ENCODE results near the gene ATXN1. TPM values are rescaled to one million over a fixed set of nuclear protein-coding genes. Genes with fewer than 3 reads are reported as not detected.
A peak's percentile ranks its signal among the peaks of the same experiment; 100 is the strongest.

ATXN1 gene
- polyA plus RNA-seq, 2 of the 4 experiments (the other 2 are of a cell fraction), result 2.9 to 8.3 TPM

DNA sequence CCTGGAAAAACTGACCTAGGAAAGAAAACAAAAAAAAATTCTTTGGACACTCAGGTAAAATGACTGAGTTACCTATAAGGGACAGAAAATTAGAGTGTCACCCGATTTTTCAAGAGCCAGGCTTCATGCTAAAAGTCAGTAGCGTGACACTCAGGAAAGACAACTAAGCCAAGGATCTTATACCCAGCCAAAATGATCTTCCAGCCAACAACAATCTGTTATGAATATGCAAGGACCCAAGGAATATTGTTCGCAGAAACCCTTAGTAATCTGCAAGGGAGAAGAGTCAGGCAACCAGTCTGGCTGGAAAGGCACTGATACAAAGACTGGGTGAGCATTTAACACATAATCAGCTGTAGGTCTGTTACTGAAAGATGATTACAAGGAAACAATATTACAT lies 319.2 kb downstream of the ATXN1 start:
- DNase-seq (ENCODE audit: low read depth in 1 of 2, low spot score in 1 of 2), result no peak
- ChIA-PET POLR2A (no interaction called here), CTCF (no interaction called here)
- Histone ChIP-seq H3K4me3 (no peak overlapping the region), H3K9me3 (no peaks in the 10 kb centered on the region), H3K27ac (no peak overlapping the region), H3K4me1 (peaks cover 22% of the 10 kb centered on the region), H3K4me2 (no peak overlapping the region)
- no peak for TF ChIP-seq POLR2A (IDR thresholded peaks at IDR 0.05; ENCODE audit: low read length)
- TF ChIP-seq KDM1A (IDR thresholded peaks at IDR 0.05; ENCODE audit: low read depth), result no peak
- TF ChIP-seq JUNB (IDR thresholded peaks at IDR 0.05), result no peak
- no peak for TF ChIP-seq CEBPB (IDR thresholded peaks at IDR 0.05)
- TF ChIP-seq, protein P1, sequence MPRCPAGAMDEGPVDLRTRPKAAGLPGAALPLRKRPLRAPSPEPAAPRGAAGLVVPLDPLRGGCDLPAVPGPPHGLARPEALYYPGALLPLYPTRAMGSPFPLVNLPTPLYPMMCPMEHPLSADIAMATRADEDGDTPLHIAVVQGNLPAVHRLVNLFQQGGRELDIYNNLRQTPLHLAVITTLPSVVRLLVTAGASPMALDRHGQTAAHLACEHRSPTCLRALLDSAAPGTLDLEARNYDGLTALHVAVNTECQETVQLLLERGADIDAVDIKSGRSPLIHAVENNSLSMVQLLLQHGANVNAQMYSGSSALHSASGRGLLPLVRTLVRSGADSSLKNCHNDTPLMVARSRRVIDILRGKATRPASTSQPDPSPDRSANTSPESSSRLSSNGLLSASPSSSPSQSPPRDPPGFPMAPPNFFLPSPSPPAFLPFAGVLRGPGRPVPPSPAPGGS (IDR thresholded peaks at IDR 0.05), result no peak
- no peak for TF ChIP-seq EHMT2 (IDR thresholded peaks at IDR 0.05; ENCODE audit: low read depth)
- TF ChIP-seq MAFK (IDR thresholded peaks at IDR 0.05; ENCODE audit: partially characterized antibody), result no peak
- TF ChIP-seq, protein P2, sequence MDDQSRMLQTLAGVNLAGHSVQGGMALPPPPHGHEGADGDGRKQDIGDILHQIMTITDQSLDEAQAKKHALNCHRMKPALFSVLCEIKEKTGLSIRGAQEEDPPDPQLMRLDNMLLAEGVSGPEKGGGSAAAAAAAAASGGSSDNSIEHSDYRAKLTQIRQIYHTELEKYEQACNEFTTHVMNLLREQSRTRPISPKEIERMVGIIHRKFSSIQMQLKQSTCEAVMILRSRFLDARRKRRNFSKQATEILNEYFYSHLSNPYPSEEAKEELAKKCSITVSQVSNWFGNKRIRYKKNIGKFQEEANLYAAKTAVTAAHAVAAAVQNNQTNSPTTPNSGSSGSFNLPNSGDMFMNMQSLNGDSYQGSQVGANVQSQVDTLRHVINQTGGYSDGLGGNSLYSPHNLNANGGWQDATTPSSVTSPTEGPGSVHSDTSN (IDR thresholded peaks at IDR 0.05), result no peak
- no peak for TF ChIP-seq FOSB (CRISPR knock-in tag; IDR thresholded peaks at IDR 0.05)
- no peak for TF ChIP-seq NFE2L2 (conservative IDR thresholded peaks at IDR 0.05; ENCODE audit: low read length)
- TF ChIP-seq ZNF302 (CRISPR knock-in tag; IDR thresholded peaks at IDR 0.05), result no peak
- TF ChIP-seq, protein P3, sequence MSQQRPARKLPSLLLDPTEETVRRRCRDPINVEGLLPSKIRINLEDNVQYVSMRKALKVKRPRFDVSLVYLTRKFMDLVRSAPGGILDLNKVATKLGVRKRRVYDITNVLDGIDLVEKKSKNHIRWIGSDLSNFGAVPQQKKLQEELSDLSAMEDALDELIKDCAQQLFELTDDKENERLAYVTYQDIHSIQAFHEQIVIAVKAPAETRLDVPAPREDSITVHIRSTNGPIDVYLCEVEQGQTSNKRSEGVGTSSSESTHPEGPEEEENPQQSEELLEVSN (IDR thresholded peaks at IDR 0.05; ENCODE audit: borderline replicate concordance, low read depth), result no peak
- TF ChIP-seq, protein P4, sequence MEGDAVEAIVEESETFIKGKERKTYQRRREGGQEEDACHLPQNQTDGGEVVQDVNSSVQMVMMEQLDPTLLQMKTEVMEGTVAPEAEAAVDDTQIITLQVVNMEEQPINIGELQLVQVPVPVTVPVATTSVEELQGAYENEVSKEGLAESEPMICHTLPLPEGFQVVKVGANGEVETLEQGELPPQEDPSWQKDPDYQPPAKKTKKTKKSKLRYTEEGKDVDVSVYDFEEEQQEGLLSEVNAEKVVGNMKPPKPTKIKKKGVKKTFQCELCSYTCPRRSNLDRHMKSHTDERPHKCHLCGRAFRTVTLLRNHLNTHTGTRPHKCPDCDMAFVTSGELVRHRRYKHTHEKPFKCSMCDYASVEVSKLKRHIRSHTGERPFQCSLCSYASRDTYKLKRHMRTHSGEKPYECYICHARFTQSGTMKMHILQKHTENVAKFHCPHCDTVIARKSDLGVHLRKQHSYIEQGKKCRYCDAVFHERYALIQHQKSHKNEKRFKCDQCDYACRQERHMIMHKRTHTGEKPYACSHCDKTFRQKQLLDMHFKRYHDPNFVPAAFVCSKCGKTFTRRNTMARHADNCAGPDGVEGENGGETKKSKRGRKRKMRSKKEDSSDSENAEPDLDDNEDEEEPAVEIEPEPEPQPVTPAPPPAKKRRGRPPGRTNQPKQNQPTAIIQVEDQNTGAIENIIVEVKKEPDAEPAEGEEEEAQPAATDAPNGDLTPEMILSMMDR (IDR thresholded peaks at IDR 0.05), result no peak
- TF ChIP-seq HES2 (IDR thresholded peaks at IDR 0.05), result no peak
- TF ChIP-seq RAD21 (conservative IDR thresholded peaks at IDR 0.05 in 1 of 2, IDR thresholded peaks at IDR 0.05 in 1 of 2), result no peak
- TF ChIP-seq HOXA7 (CRISPR knock-in tag; IDR thresholded peaks at IDR 0.05), result no peak
- no peak for TF ChIP-seq MYC (IDR thresholded peaks at IDR 0.05; ENCODE audit: borderline replicate concordance, low read length)
- TF ChIP-seq, protein P5, sequence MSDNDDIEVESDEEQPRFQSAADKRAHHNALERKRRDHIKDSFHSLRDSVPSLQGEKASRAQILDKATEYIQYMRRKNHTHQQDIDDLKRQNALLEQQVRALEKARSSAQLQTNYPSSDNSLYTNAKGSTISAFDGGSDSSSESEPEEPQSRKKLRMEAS (IDR thresholded peaks at IDR 0.05), result no peak
- WGBS (ENCODE audit: missing lambda C conversion rate), result 92% methylated on average over 3 of the region's 3 CpGs
- ATAC-seq, result no peak
- no peak for FAIRE-seq

GRCh38 chr6:16441262-16441661 lies 320.0 kb downstream of the ATXN1 start:
- Histone ChIP-seq H3K27ac (0 out of 6 replicates have a peak overlapping the region, but pooled peaks of 1 of the 2 experiments have one; percentile 22), H3K4me2 (no peak overlapping the region), H3K9me3 (no peaks in the 10 kb centered on the region), H3K4me1 (peaks cover 22% of the 10 kb centered on the region), H3K4me3 (no peak overlapping the region)
- TF ChIP-seq PHF8 (IDR thresholded peaks at IDR 0.05; ENCODE audit: borderline replicate concordance, low read depth) (no peak), KDM1A (IDR thresholded peaks at IDR 0.05; ENCODE audit: low read depth) (no peak), FOXS1 (CRISPR knock-in tag; IDR thresholded peaks at IDR 0.05) (no peak), NR3C1 (IDR thresholded peaks at IDR 0.05) (no peak), HOXA7 (CRISPR knock-in tag; IDR thresholded peaks at IDR 0.05) (no peak), JUNB (IDR thresholded peaks at IDR 0.05) (no peak), JUN (IDR thresholded peaks at IDR 0.05) (no peak), ZFP36 (IDR thresholded peaks at IDR 0.05; ENCODE audit: borderline replicate concordance, partially characterized antibody) (no peak), KDM5A (IDR thresholded peaks at IDR 0.05) (no peak), ZNF302 (CRISPR knock-in tag; IDR thresholded peaks at IDR 0.05) (no peak), HES2 (IDR thresholded peaks at IDR 0.05) (no peak), HDAC2 (IDR thresholded peaks at IDR 0.05) (no peak), RARB (CRISPR knock-in tag; IDR thresholded peaks at IDR 0.05) (no peak), TFCP2L1 (CRISPR knock-in tag; IDR thresholded peaks at IDR 0.05) (no peak), NFE2L2 (conservative IDR thresholded peaks at IDR 0.05; ENCODE audit: low read length) (no peak), CBX8 (IDR thresholded peaks at IDR 0.05) (no peak)
- TF ChIP-seq, protein P6, sequence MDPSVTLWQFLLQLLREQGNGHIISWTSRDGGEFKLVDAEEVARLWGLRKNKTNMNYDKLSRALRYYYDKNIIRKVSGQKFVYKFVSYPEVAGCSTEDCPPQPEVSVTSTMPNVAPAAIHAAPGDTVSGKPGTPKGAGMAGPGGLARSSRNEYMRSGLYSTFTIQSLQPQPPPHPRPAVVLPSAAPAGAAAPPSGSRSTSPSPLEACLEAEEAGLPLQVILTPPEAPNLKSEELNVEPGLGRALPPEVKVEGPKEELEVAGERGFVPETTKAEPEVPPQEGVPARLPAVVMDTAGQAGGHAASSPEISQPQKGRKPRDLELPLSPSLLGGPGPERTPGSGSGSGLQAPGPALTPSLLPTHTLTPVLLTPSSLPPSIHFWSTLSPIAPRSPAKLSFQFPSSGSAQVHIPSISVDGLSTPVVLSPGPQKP (IDR thresholded peaks at IDR 0.05; ENCODE audit: low read depth, low read length), result no peak
- TF ChIP-seq, protein P7, sequence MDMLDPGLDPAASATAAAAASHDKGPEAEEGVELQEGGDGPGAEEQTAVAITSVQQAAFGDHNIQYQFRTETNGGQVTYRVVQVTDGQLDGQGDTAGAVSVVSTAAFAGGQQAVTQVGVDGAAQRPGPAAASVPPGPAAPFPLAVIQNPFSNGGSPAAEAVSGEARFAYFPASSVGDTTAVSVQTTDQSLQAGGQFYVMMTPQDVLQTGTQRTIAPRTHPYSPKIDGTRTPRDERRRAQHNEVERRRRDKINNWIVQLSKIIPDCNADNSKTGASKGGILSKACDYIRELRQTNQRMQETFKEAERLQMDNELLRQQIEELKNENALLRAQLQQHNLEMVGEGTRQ (IDR thresholded peaks at IDR 0.05), result no peak
- DNase-seq (ENCODE audit: low read depth in 1 of 2, low spot score in 1 of 2) (no peak), FAIRE-seq (no peak), ATAC-seq (no peak)
- POLR2A ChIA-PET, result no interaction called here
- WGBS (ENCODE audit: missing lambda C conversion rate), result 96% methylated on average over 2 of the region's 2 CpGs
- CTCF ChIA-PET, result interaction anchor here (1.1 kb wide), 1 partner anchor 73 kb away, joined by 3 read pairs; no protein-coding TSS in a partner anchor
